K562 (cell line): ENCODE results near the gene ANO1. TPM values are rescaled to one million over a fixed set of nuclear protein-coding genes. Genes with fewer than 3 reads are reported as not detected.
A peak's percentile ranks its signal among the peaks of the same experiment; 100 is the strongest.

ENCODE experiments used
- CHCHD3 ChIP-seq: fragments of 250-450 bp; sonication (Bioruptor Pico); IDR thresholded peaks from 2 replicates; pipeline ENCODE4 v2.1.2; 2022; ENCODE audit warnings: mild to moderate bottlenecking
- CTCFL ChIP-seq: IDR thresholded peaks from 2 replicates; pipeline ENCODE4 v1.6.1; 2011; ENCODE audit warnings: borderline replicate concordance, low read depth, mild to moderate bottlenecking, moderate library complexity, low read length; ENCODE audit not compliant: insufficient read depth, poor library complexity, severe bottlenecking
- NFIC ChIP-seq: fragments of 450-650 bp; IDR thresholded peaks from 2 replicates; pipeline ENCODE4 v1.6.1; 2017; ENCODE audit warnings: mild to moderate bottlenecking, inconsistent platforms
- REST ChIP-seq, 2 experiments: fragments of 450-650 bp; formaldehyde crosslinking in 1 of 2; IDR thresholded peaks; 2 replicates each; pipeline versions ENCODE4 v1.4.0 to v1.6.1; 2014 to 2020; ENCODE audit warnings: mild to moderate bottlenecking in 2 of 2, borderline replicate concordance in 1 of 2, low read depth in 1 of 2
- SLC30A9 ChIP-seq: fragments of 250-450 bp; sonication (Bioruptor Pico); IDR thresholded peaks from 2 replicates; pipeline ENCODE4 v1.8.0; 2022; ENCODE audit warnings: mild to moderate bottlenecking, moderate library complexity
- USF1 ChIP-seq: sonication (generic); formaldehyde crosslinking; IDR thresholded peaks from 2 replicates; pipeline ENCODE4 v1.9.0; 2022; ENCODE audit warnings: mild to moderate bottlenecking, missing genetic modification reagents
- ZNF12 ChIP-seq: sonication (generic); formaldehyde crosslinking; IDR thresholded peaks from 2 replicates; pipeline ENCODE4 v1.4.0; 2020; ENCODE audit warnings: mild to moderate bottlenecking, missing genetic modification reagents
- ZNF398 ChIP-seq: fragments of 250-450 bp; sonication (Bioruptor Pico); IDR thresholded peaks from 2 replicates; pipeline ENCODE4 v1.8.0; 2021; ENCODE audit warnings: moderate library complexity, mild to moderate bottlenecking, inconsistent platforms
- polyA plus RNA-seq, 8 experiments: library from polyadenylated mRNA; depleted of rRNA in 4 of 8; stranded (reverse) in 5 of 8; unstranded in 3 of 8; fragments of >200 nt; fragmentation: Nextera tagmentation in 2 of 8; fragmentation: Illumina TruSeq in 1 of 8; extraction: Ambion mirVana in 2 of 8; extraction: Trizol in 1 of 8; gene quantifications; 2 replicates each; pipeline versions ENCODE4 v1.2.1 to v1.2.3, GENCODE V29; 2011 to 2014; ENCODE audit warnings: inconsistent platforms in 1 of 8, missing spikeins in 1 of 8
- total RNA-seq, 7 experiments: library from RNA; depleted of rRNA in 6 of 7; stranded (reverse); fragments of >200 nt in 6 of 7; fragmentation: Illumina TruSeq in 2 of 7; extraction: Trizol in 2 of 7; gene quantifications; 2 replicates each; pipeline versions ENCODE4 v1.2.1 to v1.2.3, GENCODE V29; 2011 to 2021; ENCODE audit warnings: low replicate concordance in 1 of 7

Gene ANO1
- total and polyA plus RNA-seq, 9 of the 15 experiments (the other 6 are each of a cell fraction or from before 2014, with no cell fraction given): not detected

GRCh38 chr11:70082829-70083228 lies 4.7 kb downstream of the ANO1 start (continued):
- peak; percentile 57; the same call in 1 of the 2 replicates for TF ChIP-seq REST (IDR thresholded peaks at IDR 0.05; ENCODE audit: borderline replicate concordance)
- no peak for TF ChIP-seq REST (CRISPR knock-in tag; IDR thresholded peaks at IDR 0.05; ENCODE audit: low read depth)
- no peak for TF ChIP-seq ZNF398 (CRISPR knock-in tag)
- no peak for TF ChIP-seq SLC30A9 (CRISPR knock-in tag)
- peak; percentile 10 for TF ChIP-seq CTCFL
- no peak for TF ChIP-seq ZNF12 (CRISPR knock-in tag)
- TF ChIP-seq NFIC: no peak
- TF ChIP-seq CHCHD3 (CRISPR knock-in tag): no peak
- TF ChIP-seq USF1 (CRISPR knock-in tag): no peak
